Tibial artery (tissue), 4 donors: ENCODE measurements around the gene SMIM35.

Source experiments
- DNase-seq, 2 donors: peaks; one replicate each; pipeline ENCODE4 v3.0.0-alpha.2; 2019
- H3K27ac ChIP-seq, 2 donors: fragments of 200-600 bp; sonication (generic) in 1 of 2; 1 replicate in 1 of 2; 2 replicates in 1 of 2; pipeline ENCODE4 v1.5.1; 2018 to 2019; ENCODE audit warnings: mild to moderate bottlenecking in 1 of 2
- H3K27me3 ChIP-seq, 2 donors: fragments of 200-600 bp; sonication (generic) in 1 of 2; one replicate each; pipeline versions ENCODE4 v1.5.1 to v1.6.0; 2016 to 2019
- H3K36me3 ChIP-seq, 3 donors: fragments of 200-600 bp; sonication (generic) in 2 of 3; one replicate each; pipeline ENCODE4 v1.5.1; 2016 to 2019; ENCODE audit warnings: mild to moderate bottlenecking in 2 of 3
- H3K4me1 ChIP-seq, 4 donors: fragments of 200-600 bp; sonication (generic) in 2 of 4; 1 replicate in 3 of 4; 2 replicates in 1 of 4; pipeline ENCODE4 v1.5.1; 2016 to 2019
- H3K4me3 ChIP-seq, 2 donors: fragments of 200-600 bp; sonication (generic) in 1 of 2; 1 replicate in 1 of 2; 2 replicates in 1 of 2; pipeline ENCODE4 v1.5.1; 2018 to 2019; ENCODE audit warnings: mild to moderate bottlenecking in 2 of 2
- H3K9me3 ChIP-seq, 3 donors: fragments of 200-600 bp; sonication (generic) in 1 of 3; one replicate each; pipeline ENCODE4 v1.5.1; 2016 to 2019
- intact Hi-C: fragments of 100-400 bp; cut with DNase I; formaldehyde crosslinking; loops from one replicate; pipeline ENCODE4 v1.15.0; 2023; ENCODE audit warnings: low total_unique reads
- TF ChIP-seq, protein P1 (sequence below), 2 experiments: fragments of 200-600 bp in 1 of 2; fragments of 450-650 bp in 1 of 2; IDR thresholded peaks; one replicate each; pipeline ENCODE4 v1.5.1; 2017 to 2019; ENCODE audit warnings: antibody characterized with exemption in 2 of 2, mild to moderate bottlenecking in 1 of 2, moderate library complexity in 1 of 2

SMIM35 gene

DNA sequence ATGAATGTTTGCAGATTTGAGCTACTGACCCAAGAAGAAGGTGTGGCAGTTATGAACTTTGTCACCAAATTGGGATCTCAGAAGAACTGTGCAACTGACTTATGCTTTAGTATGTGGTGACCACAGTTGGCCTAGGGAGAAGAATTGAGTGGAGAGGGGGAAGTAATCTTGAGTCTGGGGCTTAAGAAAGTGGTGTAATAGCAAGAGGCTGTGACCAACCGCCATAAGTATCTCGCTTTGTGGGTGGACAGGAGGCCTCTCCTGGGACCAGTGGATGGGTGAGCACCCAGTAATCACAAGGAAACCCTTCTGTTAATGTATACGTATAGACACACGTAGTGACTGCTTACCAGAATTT, 113.3 kb downstream of the SMIM35 start:
- peaks cover 0 to 29% of the 10 kb centered on the region in 2 donors for H3K27me3 ChIP-seq
- no peak for DNase-seq
- no peaks in the 10 kb centered on the region for H3K4me1 ChIP-seq
- no peak overlapping the region for H3K27ac ChIP-seq
- H3K4me3 ChIP-seq = no peak overlapping the region
- TF ChIP-seq, protein P1, sequence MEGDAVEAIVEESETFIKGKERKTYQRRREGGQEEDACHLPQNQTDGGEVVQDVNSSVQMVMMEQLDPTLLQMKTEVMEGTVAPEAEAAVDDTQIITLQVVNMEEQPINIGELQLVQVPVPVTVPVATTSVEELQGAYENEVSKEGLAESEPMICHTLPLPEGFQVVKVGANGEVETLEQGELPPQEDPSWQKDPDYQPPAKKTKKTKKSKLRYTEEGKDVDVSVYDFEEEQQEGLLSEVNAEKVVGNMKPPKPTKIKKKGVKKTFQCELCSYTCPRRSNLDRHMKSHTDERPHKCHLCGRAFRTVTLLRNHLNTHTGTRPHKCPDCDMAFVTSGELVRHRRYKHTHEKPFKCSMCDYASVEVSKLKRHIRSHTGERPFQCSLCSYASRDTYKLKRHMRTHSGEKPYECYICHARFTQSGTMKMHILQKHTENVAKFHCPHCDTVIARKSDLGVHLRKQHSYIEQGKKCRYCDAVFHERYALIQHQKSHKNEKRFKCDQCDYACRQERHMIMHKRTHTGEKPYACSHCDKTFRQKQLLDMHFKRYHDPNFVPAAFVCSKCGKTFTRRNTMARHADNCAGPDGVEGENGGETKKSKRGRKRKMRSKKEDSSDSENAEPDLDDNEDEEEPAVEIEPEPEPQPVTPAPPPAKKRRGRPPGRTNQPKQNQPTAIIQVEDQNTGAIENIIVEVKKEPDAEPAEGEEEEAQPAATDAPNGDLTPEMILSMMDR (IDR thresholded peaks at IDR 0.05) = no peak
- intact Hi-C loops = no loop called here
- H3K9me3 ChIP-seq = no peaks in the 10 kb centered on the region
- H3K36me3 ChIP-seq = no peaks in the 10 kb centered on the region

DNA sequence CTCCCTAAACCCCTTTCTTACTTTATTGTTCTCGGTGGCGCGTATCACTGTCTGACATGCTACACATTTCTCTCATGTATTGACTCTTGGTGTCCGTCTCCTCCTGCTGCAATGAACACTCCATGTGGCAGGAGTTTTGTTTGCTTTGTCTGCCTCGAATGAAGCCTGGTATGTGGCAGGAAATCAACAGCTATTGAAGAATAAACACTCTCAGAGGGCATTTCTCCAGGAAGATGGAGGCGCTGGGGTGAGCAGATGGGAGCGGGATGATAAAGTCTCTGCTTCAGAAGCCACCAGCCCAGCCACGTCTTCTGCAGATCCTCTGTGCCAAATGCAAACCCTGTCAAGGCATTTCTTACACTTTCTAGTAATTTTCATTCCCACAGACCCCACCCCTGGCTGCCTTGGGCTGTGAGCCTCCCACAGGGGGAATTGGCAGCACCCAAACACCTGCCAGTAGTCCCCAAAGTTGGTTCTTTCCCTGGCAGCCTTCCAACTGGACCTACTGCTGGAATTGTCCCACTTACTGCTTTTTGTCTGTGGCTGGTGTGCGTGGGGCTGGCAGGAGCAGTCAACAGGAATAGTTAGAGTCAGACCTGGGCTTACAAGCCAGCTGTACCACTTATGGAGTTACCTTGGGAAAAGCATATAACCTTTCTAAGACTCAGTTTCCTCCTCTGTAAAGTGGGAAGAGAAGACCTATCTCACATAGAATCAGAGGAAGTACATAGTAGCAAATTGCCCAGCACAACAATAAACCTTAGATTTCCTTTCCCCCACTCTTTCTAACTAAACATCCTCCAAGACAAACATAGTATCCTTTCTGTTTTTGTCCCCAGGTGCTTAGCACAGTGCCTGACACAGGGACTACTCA, 113.9 kb downstream of the SMIM35 start:
- peak in 1 of 2 donors; percentile 10 for DNase-seq
- H3K4me3 ChIP-seq = no peak overlapping the region
- H3K36me3 ChIP-seq = no peaks in the 10 kb centered on the region
- TF ChIP-seq, protein P1 (IDR thresholded peaks at IDR 0.05) = no peak
- H3K27ac ChIP-seq = no peak overlapping the region
- H3K9me3 ChIP-seq = no peaks in the 10 kb centered on the region
- H3K4me1 ChIP-seq = no peaks in the 10 kb centered on the region
- intact Hi-C loops = no loop called here
- H3K27me3 ChIP-seq = peaks cover 0 to 29% of the 10 kb centered on the region in 2 donors

DNA sequence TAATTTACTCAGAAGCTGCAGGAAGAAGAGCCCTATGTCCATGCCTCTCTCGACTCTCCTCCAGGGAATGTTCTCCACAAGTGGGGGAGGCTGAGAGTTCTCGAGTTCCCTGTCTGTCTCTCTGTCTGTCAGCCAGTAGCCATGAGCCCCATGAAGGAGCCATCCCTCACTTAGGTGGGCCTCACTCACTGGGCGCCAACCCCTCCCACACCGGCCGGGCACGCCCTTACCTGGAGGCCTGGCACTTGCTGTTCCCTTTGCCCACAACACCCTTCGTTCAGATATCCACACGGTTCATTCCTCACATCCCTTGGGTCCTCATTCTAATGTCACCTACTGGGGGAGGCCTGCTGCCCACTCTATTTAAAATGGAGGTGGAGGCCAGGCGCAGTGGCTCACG, 114.7 kb downstream of the SMIM35 start:
- H3K27me3 ChIP-seq = peaks cover 0 to 29% of the 10 kb centered on the region in 2 donors
- no peak overlapping the region for H3K27ac ChIP-seq
- DNase-seq = peak in 1 of 2 donors; percentile 5
- intact Hi-C loops = no loop called here
- H3K9me3 ChIP-seq = no peaks in the 10 kb centered on the region
- TF ChIP-seq, protein P1 (IDR thresholded peaks at IDR 0.05) = no peak
- no peak overlapping the region for H3K4me3 ChIP-seq
- no peaks in the 10 kb centered on the region for H3K4me1 ChIP-seq
- no peaks in the 10 kb centered on the region for H3K36me3 ChIP-seq

DNA sequence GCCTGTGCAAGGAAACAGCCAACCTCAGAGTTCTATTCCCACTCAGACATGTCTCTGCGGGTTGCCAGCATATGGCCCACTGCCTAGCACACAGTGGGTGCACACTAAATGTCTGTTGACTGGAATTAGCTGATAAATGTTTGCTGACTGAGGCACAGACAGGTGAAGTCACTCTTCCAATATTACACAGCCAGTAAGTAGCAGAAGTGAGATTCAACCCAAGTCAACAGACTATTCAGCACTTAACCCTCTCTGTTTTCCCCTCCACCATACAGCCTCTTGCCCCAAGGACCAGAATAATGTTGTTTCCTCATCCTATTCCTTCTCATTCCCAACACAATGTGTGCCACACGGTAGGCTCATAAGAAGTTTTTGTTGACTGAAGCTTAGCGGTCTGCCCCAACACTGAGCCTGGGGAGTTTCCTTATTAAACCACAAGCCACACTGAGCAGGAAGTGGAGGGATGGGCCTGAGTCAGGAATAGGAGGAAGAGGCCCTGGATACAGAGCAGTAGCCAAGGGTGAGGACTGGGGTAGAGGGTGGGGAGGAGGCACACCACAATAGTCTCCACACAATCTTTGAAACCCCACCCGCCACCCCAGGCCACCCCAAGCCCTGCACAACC, 116.3 kb downstream of the SMIM35 start:
- Histone ChIP-seq H3K4me3 (no peak overlapping the region), H3K4me1 (no peaks in the 10 kb centered on the region), H3K27me3 (peaks cover 0 to 25% of the 10 kb centered on the region in 2 donors), H3K27ac (no peak overlapping the region), H3K36me3 (no peaks in the 10 kb centered on the region), H3K9me3 (no peaks in the 10 kb centered on the region)
- intact Hi-C loops = no loop called here
- DNase-seq = peak in 1 of 2 donors; percentile 48
- TF ChIP-seq, protein P1 (IDR thresholded peaks at IDR 0.05) = no peak

DNA sequence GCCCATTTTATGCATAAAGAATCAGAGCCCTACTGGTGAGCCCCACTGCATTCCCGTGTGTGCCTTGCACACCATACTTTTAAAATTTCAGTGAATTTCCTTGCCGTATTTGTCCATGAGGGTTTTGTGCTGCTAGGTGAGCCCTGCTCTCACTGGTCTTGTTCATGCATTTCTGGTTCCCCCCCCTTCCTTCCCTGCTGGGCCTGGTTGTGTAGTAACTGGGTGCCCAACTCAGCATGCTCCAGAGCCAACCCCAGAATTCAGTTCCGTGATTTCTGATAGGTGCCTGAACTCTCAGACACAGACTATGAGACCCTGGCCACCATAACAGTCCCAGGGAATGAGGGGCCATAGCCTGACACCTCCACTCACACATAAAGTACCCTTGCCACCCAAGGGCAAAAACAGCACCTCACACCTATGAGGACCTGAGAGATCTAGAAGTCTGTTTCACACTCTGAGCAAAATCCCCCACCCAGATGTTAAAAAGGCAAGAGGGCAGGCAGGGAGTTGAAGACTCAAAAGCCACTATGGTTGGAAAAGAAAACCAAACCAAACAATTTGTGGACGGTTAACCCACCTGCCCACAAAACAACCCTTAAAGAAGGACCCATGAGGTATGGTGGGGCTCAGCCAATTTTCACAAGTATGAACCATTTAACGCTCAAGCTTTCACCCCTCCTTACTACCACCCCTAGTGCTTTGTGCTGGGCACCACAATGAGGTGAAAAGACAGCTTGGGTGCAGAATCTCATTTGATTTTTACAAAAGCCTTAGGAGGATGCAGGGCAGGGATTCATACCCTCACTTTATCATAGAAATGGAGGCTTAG, 117.4 kb downstream of the SMIM35 start:
- peak in 1 of 2 donors; percentile 13 for DNase-seq
- TF ChIP-seq, protein P1 (IDR thresholded peaks at IDR 0.05) = no peak
- H3K27ac ChIP-seq = no peak overlapping the region
- H3K27me3 ChIP-seq = peaks cover 0 to 22% of the 10 kb centered on the region in 2 donors
- no peak overlapping the region for H3K4me3 ChIP-seq
- H3K36me3 ChIP-seq = no peaks in the 10 kb centered on the region
- H3K4me1 ChIP-seq = no peaks in the 10 kb centered on the region
- intact Hi-C loops = no loop called here
- no peaks in the 10 kb centered on the region for H3K9me3 ChIP-seq
